B cell (primary cell): ENCODE data around the gene AGBL4.

Experiments used
- EZH2 ChIP-seq: IDR thresholded peaks from 2 replicates; pipeline ENCODE4 v1.6.1; 2012; ENCODE audit warnings: borderline replicate concordance, low read depth, mild to moderate bottlenecking, moderate library complexity, low read length; ENCODE audit not compliant: insufficient read depth, poor library complexity, severe bottlenecking
- TF ChIP-seq, protein P1 (sequence below): fragments of 200-600 bp; IDR thresholded peaks from one replicate; pipeline ENCODE4 v1.8.0; 2022; ENCODE audit warnings: antibody characterized with exemption, mild to moderate bottlenecking

DNA sequence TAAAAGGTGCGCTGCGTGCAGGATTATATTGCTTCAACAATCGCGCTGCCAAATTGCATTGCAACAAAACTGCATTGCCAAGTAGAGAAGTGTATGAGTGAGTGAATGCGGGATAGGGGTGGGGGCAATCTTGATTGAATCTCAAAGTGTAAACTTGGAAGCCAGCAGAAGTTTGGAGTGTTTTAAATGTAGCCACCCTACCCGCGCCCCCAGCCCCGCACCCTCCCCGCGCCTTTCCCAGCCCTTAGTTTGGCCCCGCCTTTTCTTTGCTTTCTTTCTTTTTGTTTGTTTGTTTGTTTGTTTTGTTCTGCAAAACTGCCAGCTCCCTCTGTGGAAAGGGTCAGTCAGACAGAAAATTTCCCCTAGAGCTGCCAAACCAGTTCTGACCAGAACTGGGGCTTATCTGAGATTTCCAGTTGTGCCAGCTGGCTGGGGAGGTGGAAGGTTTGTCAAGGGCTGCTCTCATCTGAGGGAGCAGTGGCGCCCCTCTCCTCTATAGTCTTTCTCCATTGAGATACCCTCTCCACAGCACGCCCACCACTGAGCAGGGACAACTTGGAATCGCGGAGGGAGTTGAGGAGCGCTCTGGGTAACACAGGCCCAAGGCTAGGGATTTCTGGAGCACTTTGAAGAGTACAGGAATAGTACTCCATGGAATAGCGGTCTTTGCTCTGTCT, 1246.4 kb downstream of the AGBL4 start:
- TF ChIP-seq, protein P1, sequence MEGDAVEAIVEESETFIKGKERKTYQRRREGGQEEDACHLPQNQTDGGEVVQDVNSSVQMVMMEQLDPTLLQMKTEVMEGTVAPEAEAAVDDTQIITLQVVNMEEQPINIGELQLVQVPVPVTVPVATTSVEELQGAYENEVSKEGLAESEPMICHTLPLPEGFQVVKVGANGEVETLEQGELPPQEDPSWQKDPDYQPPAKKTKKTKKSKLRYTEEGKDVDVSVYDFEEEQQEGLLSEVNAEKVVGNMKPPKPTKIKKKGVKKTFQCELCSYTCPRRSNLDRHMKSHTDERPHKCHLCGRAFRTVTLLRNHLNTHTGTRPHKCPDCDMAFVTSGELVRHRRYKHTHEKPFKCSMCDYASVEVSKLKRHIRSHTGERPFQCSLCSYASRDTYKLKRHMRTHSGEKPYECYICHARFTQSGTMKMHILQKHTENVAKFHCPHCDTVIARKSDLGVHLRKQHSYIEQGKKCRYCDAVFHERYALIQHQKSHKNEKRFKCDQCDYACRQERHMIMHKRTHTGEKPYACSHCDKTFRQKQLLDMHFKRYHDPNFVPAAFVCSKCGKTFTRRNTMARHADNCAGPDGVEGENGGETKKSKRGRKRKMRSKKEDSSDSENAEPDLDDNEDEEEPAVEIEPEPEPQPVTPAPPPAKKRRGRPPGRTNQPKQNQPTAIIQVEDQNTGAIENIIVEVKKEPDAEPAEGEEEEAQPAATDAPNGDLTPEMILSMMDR = no peak
- no peak for TF ChIP-seq EZH2
